BE2C (cell line): Measurements from ENCODE around the gene JUNB.

ENCODE experiments used
- DNase-seq: peaks from one replicate; pipeline ENCODE4 v3.0.0-alpha.2; 2020
- H3K27me3 ChIP-seq: fragments of 250-450 bp; sonication (Bioruptor Pico); 2 replicates; pipeline ENCODE4 v1.5.1; 2020; ENCODE audit warnings: mild to moderate bottlenecking
- H3K36me3 ChIP-seq: fragments of 250-450 bp; sonication (Bioruptor Pico); 2 replicates; pipeline ENCODE4 v1.5.1; 2020; ENCODE audit warnings: mild to moderate bottlenecking
- H3K4me1 ChIP-seq: fragments of 250-450 bp; sonication (Bioruptor Pico); 2 replicates; pipeline ENCODE4 v1.5.1; 2020
- H3K4me3 ChIP-seq: 2 replicates; pipeline ENCODE4 v1.5.1; 2011; ENCODE audit warnings: low read depth, low read length
- H3K9me3 ChIP-seq: fragments of 250-450 bp; sonication (Bioruptor Pico); 2 replicates; pipeline ENCODE4 v1.5.1; 2020
- TF ChIP-seq, protein P1 (sequence below): IDR thresholded peaks from 2 replicates; pipeline ENCODE4 v1.5.1; 2012; ENCODE audit warnings: mild to moderate bottlenecking, low read depth, low read length

JUNB gene

DNA sequence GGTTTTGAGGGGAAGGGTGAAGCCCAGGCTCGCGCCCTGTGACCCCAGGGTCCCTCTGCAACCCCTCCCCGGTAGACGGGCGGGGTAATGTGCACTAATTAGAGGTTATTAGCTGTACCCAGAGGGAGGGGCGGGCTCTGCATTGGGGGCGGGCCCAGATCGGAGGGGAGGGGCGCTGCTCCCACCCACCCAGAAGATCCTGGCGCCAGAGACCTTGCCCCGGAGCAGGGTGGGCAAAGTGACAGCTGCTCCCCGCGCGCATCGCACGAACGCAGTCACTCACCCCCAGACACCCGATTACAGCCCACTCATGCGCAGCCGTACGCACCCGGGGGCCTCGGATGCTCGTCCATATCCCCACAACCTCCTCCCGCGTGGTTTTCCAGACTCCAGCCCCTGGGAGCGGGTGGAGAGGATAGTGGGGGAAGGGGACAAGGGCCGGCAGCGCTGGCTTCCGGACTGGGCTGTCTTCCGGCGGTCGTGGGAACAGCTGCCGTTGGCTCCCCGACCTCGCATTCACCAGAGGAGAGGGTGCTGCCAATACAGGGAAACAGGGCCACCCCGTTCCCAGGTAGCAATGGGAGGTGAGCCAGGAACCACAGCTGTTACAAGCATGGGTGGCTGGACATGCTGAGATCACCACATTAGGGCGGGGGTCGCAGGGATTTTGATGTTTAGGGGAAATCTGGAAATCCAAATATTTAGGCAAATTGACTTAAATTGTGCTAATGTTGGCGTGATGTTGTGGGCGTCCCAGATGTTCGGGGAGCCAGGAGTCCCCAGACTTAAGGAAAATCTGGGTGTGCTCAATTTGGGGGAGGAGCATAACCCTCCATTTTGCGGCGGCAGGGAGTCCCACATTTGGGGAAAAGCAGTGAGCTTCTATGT is 13.0 kb upstream of the JUNB start:
- Histone ChIP-seq H3K4me3 (peak overlapping the region; percentile 65), H3K9me3 (no peaks in the 10 kb centered on the region), H3K27me3 (no peaks in the 10 kb centered on the region), H3K4me1 (peaks cover 14% of the 10 kb centered on the region), H3K36me3 (no peaks in the 10 kb centered on the region)
- TF ChIP-seq, protein P1, sequence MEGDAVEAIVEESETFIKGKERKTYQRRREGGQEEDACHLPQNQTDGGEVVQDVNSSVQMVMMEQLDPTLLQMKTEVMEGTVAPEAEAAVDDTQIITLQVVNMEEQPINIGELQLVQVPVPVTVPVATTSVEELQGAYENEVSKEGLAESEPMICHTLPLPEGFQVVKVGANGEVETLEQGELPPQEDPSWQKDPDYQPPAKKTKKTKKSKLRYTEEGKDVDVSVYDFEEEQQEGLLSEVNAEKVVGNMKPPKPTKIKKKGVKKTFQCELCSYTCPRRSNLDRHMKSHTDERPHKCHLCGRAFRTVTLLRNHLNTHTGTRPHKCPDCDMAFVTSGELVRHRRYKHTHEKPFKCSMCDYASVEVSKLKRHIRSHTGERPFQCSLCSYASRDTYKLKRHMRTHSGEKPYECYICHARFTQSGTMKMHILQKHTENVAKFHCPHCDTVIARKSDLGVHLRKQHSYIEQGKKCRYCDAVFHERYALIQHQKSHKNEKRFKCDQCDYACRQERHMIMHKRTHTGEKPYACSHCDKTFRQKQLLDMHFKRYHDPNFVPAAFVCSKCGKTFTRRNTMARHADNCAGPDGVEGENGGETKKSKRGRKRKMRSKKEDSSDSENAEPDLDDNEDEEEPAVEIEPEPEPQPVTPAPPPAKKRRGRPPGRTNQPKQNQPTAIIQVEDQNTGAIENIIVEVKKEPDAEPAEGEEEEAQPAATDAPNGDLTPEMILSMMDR = no peak
- peak; percentile 90 for DNase-seq

DNA sequence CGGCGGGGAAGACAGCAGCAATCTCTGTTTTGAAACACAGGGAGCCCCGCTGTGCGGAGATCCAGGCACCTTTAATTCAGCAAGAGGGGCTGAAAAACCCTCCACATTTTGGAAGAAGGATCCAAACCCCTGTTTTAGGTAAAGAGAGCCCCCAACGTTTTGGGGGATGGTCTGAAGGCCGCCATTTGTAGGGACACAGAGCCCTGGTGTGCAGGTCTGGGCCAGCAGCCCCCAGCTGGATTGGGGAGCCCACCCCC is 12.5 kb upstream of the JUNB start:
- DNase-seq = no peak
- H3K4me3 ChIP-seq = peak overlapping the region; percentile 65
- H3K36me3 ChIP-seq = no peaks in the 10 kb centered on the region
- H3K27me3 ChIP-seq = no peaks in the 10 kb centered on the region
- TF ChIP-seq, protein P1 = no peak
- H3K9me3 ChIP-seq = no peaks in the 10 kb centered on the region
- H3K4me1 ChIP-seq = peaks cover 20% of the 10 kb centered on the region

DNA sequence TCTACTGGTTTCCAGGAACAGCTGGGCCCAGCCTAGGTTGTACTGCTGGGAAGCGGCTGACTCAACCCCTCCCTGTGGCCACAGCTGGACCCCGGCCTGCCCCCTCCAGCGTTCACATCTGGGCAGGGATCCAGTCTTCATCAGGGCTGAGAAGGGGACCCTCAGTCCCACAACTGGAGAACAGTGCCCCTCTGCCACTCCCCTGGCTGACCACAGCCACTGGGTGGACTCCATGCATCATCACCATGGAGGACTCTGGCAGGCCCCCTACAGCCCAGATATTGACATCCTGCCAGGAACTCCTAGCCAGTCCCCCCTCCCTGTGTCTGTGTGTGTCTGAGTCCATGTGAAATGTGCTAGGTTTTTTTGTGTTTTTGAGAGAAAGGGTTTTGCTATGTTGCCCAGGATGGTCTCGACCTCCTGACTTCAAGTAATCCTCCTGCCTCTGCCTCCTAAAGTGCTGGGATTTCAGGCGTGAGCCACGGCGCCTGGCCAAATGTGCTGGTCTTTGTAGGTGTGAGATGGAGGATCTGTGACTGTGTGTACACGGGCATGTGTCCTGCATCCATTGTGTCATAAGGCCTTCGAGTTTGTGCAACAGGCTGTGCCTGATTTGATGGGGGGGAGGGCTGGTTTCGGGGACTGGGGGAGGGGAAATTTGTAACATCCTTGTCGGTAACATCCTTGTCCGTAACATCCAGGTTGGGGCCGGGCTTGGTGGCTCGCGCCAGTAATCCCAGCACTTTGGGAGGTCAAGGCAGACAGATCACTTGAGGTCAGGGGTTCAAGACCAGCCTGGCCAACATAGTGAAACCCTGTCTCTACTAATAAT is 11.9 kb upstream of the JUNB start:
- Histone ChIP-seq H3K27me3 (no peaks in the 10 kb centered on the region), H3K36me3 (no peaks in the 10 kb centered on the region), H3K9me3 (no peaks in the 10 kb centered on the region), H3K4me3 (peak overlapping the region; percentile 65), H3K4me1 (peaks cover 25% of the 10 kb centered on the region)
- DNase-seq = peak; percentile 78
- TF ChIP-seq, protein P1 = peak; percentile 25; the same call in 1 of the 2 replicates

DNA sequence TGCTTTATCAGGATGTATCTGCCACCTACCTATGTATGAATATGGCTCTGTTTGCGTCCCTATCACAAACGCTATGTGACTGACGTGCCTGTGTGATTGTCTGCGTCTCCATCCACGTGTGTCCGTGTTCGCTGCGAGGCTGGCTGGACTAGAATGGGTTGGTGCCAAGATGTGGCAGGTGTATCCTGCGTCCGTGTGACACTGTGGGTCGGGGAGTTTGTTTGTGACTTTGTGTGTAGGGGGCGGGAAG is 9.2 kb upstream of the JUNB start:
- TF ChIP-seq, protein P1 = no peak
- DNase-seq = no peak
- Histone ChIP-seq H3K4me1 (peaks cover 42% of the 10 kb centered on the region), H3K27me3 (no peaks in the 10 kb centered on the region), H3K9me3 (no peaks in the 10 kb centered on the region), H3K4me3 (peak overlapping the region; percentile 59), H3K36me3 (no peaks in the 10 kb centered on the region)

DNA sequence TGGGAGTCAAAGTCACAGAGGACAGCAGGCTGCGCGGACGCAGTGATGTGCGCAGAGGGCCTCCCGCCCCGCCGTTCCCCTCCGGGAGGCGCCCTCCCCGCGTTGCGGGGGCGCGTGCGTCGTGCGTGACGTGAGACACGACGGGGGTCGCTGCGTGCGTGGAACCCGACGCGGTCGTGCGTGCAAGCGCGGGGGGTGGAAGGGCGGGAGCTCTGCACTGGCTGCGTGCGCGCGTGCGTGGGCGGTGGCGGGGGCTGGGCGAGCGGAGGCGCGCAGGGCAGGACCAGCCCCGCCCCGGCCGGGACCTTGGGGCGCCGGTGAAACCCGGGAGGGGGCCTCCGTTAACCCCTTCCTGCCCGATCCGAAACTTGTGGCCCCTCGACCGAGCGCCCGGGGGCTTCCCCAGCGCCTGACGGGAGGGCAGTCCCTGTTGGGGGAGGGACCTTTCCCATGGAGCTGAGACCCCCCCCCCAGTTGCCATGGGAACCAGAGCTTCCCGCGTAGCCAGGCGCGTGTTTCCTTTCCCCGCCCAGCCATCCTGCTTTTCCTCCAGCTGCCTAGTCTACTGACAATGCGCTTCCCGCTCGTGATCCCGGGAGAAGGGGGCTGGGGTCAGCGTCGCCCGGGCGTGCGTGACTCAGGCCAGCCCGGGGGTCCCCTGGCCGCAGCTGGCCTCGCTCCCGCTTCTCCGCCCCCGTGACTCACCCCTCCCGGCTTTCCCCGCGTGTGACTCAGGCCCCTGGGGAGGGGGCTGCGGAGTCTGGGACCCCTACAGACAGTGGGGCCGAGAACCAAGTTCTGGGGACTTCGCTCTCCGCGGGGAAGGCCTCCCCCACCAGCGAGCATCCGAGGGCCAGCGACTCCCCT is 8.6 kb upstream of the JUNB start:
- peak; percentile 91 for DNase-seq
- TF ChIP-seq, protein P1 = 0 out of 2 replicates have a peak, but pooled peaks have one; percentile 8
- Histone ChIP-seq H3K9me3 (no peaks in the 10 kb centered on the region), H3K27me3 (no peaks in the 10 kb centered on the region), H3K4me3 (peak overlapping the region; percentile 59), H3K36me3 (no peaks in the 10 kb centered on the region), H3K4me1 (peaks cover 42% of the 10 kb centered on the region)
